ENCODE data around the gene THSD1. TPM values are rescaled to one million over a fixed set of nuclear protein-coding genes. Genes with fewer than 3 reads are reported as not detected.

The THSD1 gene
- total and polyA plus RNA-seq, 2 donors (not counting 1 experiment from before 2014, with no cell fraction given), result 0.34 to 0.58 TPM

GRCh38 chr13:52395704-52396103 is 10.3 kb downstream of the THSD1 start:
- Histone ChIP-seq H3K4me2 (replicated peaks; ENCODE audit: low read depth, low read length, poor library complexity, severe bottlenecking) (no peak overlapping the region), H3K9me3 (ENCODE audit: control extremely low read depth in 1 of 3, control insufficient read depth in 2 of 3, insufficient read depth in 1 of 3, low read length in 2 of 3) (no peaks in the 10 kb centered on the region), H3K36me3 (replicated peaks in 1 of 2; ENCODE audit: control extremely low read depth in 1 of 2, control insufficient read depth in 1 of 2, extremely low read depth in 1 of 2, insufficient read depth in 2 of 2, low read length in 1 of 2) (no peaks in the 10 kb centered on the region), H2AFZ (ENCODE audit: insufficient read depth, low read depth, low read length, poor library complexity, severe bottlenecking) (no peak overlapping the region), H3K27me3 (replicated peaks in 1 of 4; ENCODE audit: control extremely low read depth in 1 of 4, control insufficient read depth in 3 of 4, insufficient read depth in 4 of 4, low read length in 3 of 4) (no peaks in the 10 kb centered on the region), H3K27ac (ENCODE audit: low read length in 2 of 2) (no peak overlapping the region), H3K4me3 (ENCODE audit: control extremely low read depth in 1 of 5, extremely low read depth in 1 of 5, insufficient read depth in 1 of 5, low read depth in 2 of 5, low read length in 4 of 5) (no peak overlapping the region), H3K4me1 (ENCODE audit: control insufficient read depth in 2 of 2, insufficient read depth in 2 of 2, low read length in 2 of 2) (no peaks in the 10 kb centered on the region), H3K79me2 (ENCODE audit: control insufficient read depth, insufficient read depth, low read length) (no peaks in the 10 kb centered on the region), H3K9ac (ENCODE audit: low read length) (no peak overlapping the region), H4K20me1 (ENCODE audit: control insufficient read depth, insufficient read depth, low read length, poor library complexity, severe bottlenecking) (no peaks in the 10 kb centered on the region)
- ChIA-PET POLR2A (no interaction called here), CTCF (no interaction called here)
- no peak for ATAC-seq (ENCODE audit: low read depth)
- 88% methylated on average over 4 of the region's 4 CpGs for WGBS (ENCODE audit: insufficient coverage)
- intact Hi-C loops (cut with micrococcal nuclease), result no loop called here
- no peaks in the 10 kb centered on the region for H3K4me1 Mint-ChIP-seq
- no peak overlapping the region for H3K4me3 Mint-ChIP-seq
- no peaks in the 10 kb centered on the region for H3K9me3 Mint-ChIP-seq (ENCODE audit: insufficient read depth)
- H3K27me3 Mint-ChIP-seq, result peaks cover 17% of the 10 kb centered on the region
- TF ChIP-seq EZH2 (IDR thresholded peaks at IDR 0.05; ENCODE audit: borderline replicate concordance, insufficient read depth, low read depth, low read length, poor library complexity, severe bottlenecking) (no peak), CTCF (IDR thresholded peaks at IDR 0.05) (no peak)
- DNase-seq, result no peak
- no peak overlapping the region for H3K27ac Mint-ChIP-seq

- no peaks in the 10 kb centered on the region for H3K9me3 ChIP-seq (ENCODE audit: control extremely low read depth in 1 of 3, control insufficient read depth in 2 of 3, insufficient read depth in 1 of 3, low read length in 2 of 3)
- CTCF ChIA-PET, result no interaction called here
Observed at GRCh38 chr13:52394586-52394985, 11.4 kb downstream of the THSD1 start.

More at GRCh38 chr13:52394586-52394985, 11.4 kb downstream of the THSD1 start:
- ATAC-seq (ENCODE audit: low read depth), result no peak
- no peak overlapping the region for H3K9ac ChIP-seq (ENCODE audit: low read length)
- no peaks in the 10 kb centered on the region for H4K20me1 ChIP-seq (ENCODE audit: control insufficient read depth, insufficient read depth, low read length, poor library complexity, severe bottlenecking)
- DNase-seq, result no peak
- POLR2A ChIA-PET, result no interaction called here
- H3K4me3 Mint-ChIP-seq, result no peak overlapping the region
- intact Hi-C loops (cut with micrococcal nuclease), result no loop called here
- TF ChIP-seq EZH2 (IDR thresholded peaks at IDR 0.05; ENCODE audit: borderline replicate concordance, insufficient read depth, low read depth, low read length, poor library complexity, severe bottlenecking), result no peak
- TF ChIP-seq CTCF (IDR thresholded peaks at IDR 0.05), result no peak
- no peak overlapping the region for H3K27ac Mint-ChIP-seq
- no peak overlapping the region for H3K27ac ChIP-seq (ENCODE audit: low read length in 2 of 2)
- H3K79me2 ChIP-seq (ENCODE audit: control insufficient read depth, insufficient read depth, low read length), result no peaks in the 10 kb centered on the region
- no peaks in the 10 kb centered on the region for H3K9me3 Mint-ChIP-seq (ENCODE audit: insufficient read depth)
- no peak overlapping the region for H3K4me3 ChIP-seq (ENCODE audit: control extremely low read depth in 1 of 5, extremely low read depth in 1 of 5, insufficient read depth in 1 of 5, low read depth in 2 of 5, low read length in 4 of 5)
- H3K27me3 Mint-ChIP-seq, result peaks cover 14% of the 10 kb centered on the region
- H3K4me1 ChIP-seq (ENCODE audit: control insufficient read depth in 2 of 2, insufficient read depth in 2 of 2, low read length in 2 of 2), result no peaks in the 10 kb centered on the region
- H3K27me3 ChIP-seq (replicated peaks in 1 of 4; ENCODE audit: control extremely low read depth in 1 of 4, control insufficient read depth in 3 of 4, insufficient read depth in 4 of 4, low read length in 3 of 4), result no peaks in the 10 kb centered on the region
- H3K4me1 Mint-ChIP-seq, result no peaks in the 10 kb centered on the region
- 70% methylated on average over 1 of the region's 2 CpGs for WGBS (ENCODE audit: insufficient coverage)
- H3K4me2 ChIP-seq (replicated peaks; ENCODE audit: low read depth, low read length, poor library complexity, severe bottlenecking), result no peak overlapping the region
- no peaks in the 10 kb centered on the region for H3K36me3 ChIP-seq (replicated peaks in 1 of 2; ENCODE audit: control extremely low read depth in 1 of 2, control insufficient read depth in 1 of 2, extremely low read depth in 1 of 2, insufficient read depth in 2 of 2, low read length in 1 of 2)
- no peak overlapping the region for H2AFZ ChIP-seq (ENCODE audit: insufficient read depth, low read depth, low read length, poor library complexity, severe bottlenecking)

All from B cell (primary cell).